ENCODE measurements around the gene SMG6.

DNA sequence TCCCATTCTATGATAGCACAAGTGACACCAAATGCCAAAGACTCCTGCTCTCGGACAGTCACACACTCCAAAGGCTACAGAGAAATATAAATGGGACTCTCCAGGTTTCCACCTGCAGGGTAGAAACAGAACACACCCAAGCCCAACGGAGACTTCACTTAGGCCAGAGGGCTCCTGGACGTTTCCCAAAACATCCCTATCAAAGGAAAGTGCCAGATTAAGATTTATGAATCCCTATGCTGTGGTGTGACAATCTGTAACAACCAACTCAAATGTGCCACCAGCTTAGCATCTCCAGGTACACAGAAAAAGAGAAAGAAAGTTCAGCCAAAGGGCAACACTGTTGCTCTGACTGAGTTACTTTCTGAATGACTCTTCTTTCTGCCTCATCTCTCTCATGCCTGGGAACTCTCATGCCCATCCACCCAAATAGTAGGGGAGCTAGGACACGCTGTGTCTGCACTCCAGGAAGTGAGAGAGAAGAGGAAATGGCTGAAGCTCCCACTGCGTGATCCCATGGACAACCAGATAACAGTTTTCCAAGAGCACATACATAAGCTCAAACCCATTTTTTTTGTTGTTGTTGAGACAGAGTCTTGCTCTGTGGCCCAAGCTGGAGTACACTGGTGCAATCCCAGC is 49.7 kb downstream of the SMG6 start:
- TF ChIP-seq ZFP3 (CRISPR knock-in tag; IDR thresholded peaks at IDR 0.05) = 0 out of 2 replicates have a peak, but pooled peaks have one; percentile 10
- no peak for TF ChIP-seq SNAI2 (CRISPR knock-in tag; IDR thresholded peaks at IDR 0.05)
- TF ChIP-seq, protein P1, sequence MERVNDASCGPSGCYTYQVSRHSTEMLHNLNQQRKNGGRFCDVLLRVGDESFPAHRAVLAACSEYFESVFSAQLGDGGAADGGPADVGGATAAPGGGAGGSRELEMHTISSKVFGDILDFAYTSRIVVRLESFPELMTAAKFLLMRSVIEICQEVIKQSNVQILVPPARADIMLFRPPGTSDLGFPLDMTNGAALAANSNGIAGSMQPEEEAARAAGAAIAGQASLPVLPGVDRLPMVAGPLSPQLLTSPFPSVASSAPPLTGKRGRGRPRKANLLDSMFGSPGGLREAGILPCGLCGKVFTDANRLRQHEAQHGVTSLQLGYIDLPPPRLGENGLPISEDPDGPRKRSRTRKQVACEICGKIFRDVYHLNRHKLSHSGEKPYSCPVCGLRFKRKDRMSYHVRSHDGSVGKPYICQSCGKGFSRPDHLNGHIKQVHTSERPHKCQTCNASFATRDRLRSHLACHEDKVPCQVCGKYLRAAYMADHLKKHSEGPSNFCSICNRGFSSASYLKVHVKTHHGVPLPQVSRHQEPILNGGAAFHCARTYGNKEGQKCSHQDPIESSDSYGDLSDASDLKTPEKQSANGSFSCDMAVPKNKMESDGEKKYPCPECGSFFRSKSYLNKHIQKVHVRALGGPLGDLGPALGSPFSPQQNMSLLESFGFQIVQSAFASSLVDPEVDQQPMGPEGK (CRISPR knock-in tag; IDR thresholded peaks at IDR 0.05; ENCODE audit: borderline replicate concordance) = no peak
- TF ChIP-seq ZC3H10 (CRISPR knock-in tag; IDR thresholded peaks at IDR 0.05) = no peak
- no peak for TF ChIP-seq ARNTL (CRISPR knock-in tag; IDR thresholded peaks at IDR 0.05; ENCODE audit: borderline replicate concordance, low read depth)
- no peak for TF ChIP-seq RARB (CRISPR knock-in tag; IDR thresholded peaks at IDR 0.05)
- TF ChIP-seq ISL1 (CRISPR knock-in tag; IDR thresholded peaks at IDR 0.05) = no peak
- no peak for TF ChIP-seq CSDC2 (CRISPR knock-in tag; IDR thresholded peaks at IDR 0.05)
- no peak for TF ChIP-seq ZNF70 (CRISPR knock-in tag; IDR thresholded peaks at IDR 0.05)
- TF ChIP-seq, protein P2, sequence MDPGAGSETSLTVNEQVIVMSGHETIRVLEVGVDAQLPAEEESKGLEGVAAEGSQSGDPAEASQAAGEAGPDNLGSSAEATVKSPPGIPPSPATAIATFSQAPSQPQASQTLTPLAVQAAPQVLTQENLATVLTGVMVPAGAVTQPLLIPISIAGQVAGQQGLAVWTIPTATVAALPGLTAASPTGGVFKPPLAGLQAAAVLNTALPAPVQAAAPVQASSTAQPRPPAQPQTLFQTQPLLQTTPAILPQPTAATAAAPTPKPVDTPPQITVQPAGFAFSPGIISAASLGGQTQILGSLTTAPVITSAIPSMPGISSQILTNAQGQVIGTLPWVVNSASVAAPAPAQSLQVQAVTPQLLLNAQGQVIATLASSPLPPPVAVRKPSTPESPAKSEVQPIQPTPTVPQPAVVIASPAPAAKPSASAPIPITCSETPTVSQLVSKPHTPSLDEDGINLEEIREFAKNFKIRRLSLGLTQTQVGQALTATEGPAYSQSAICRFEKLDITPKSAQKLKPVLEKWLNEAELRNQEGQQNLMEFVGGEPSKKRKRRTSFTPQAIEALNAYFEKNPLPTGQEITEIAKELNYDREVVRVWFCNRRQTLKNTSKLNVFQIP (CRISPR knock-in tag; IDR thresholded peaks at IDR 0.05; ENCODE audit: borderline replicate concordance, low read depth) = no peak
- TF ChIP-seq ZNF8 (CRISPR knock-in tag; IDR thresholded peaks at IDR 0.05) = no peak
- no peak for TF ChIP-seq ZNF565 (CRISPR knock-in tag; conservative IDR thresholded peaks at IDR 0.05; ENCODE audit: low read depth)
- no peak for TF ChIP-seq TOX (CRISPR knock-in tag; IDR thresholded peaks at IDR 0.05; ENCODE audit: borderline replicate concordance)
- no peak for TF ChIP-seq ZFP30 (CRISPR knock-in tag; IDR thresholded peaks at IDR 0.05)
